IgD-negative memory B cell (primary cell): ENCODE measurements around the gene PRSS1. TPM values are rescaled to one million over a fixed set of nuclear protein-coding genes. Genes with fewer than 3 reads are reported as not detected.

ENCODE experiments used
- H3K27ac Mint-ChIP-seq, 3 donors: one replicate each; pipeline ENCODE4 v1.8.0; 2020 to 2022; ENCODE audit warnings: mild to moderate bottlenecking in 3 of 3, mixed read lengths in 3 of 3, moderate library complexity in 1 of 3
- H3K27me3 Mint-ChIP-seq: one replicate; pipeline ENCODE4 v1.8.0; 2021; ENCODE audit warnings: mixed read lengths
- H3K36me3 Mint-ChIP-seq: one replicate; pipeline ENCODE4 v1.8.0; 2020; ENCODE audit warnings: mild to moderate bottlenecking, mixed read lengths
- H3K4me1 Mint-ChIP-seq, 3 donors: one replicate each; pipeline ENCODE4 v1.8.0; 2020 to 2022; ENCODE audit warnings: mixed read lengths in 3 of 3, mild to moderate bottlenecking in 1 of 3
- H3K4me3 Mint-ChIP-seq, 4 donors: one replicate each; pipeline ENCODE4 v1.8.0; 2020 to 2022; ENCODE audit warnings: mild to moderate bottlenecking in 4 of 4, mixed read lengths in 4 of 4, moderate library complexity in 3 of 4
- H3K9me3 Mint-ChIP-seq, 3 donors: one replicate each; pipeline ENCODE4 v1.8.0; 2020 to 2021; ENCODE audit warnings: mixed read lengths in 3 of 3, mild to moderate bottlenecking in 1 of 3
- polyA plus RNA-seq: library from polyadenylated mRNA; unstranded; fragments of 300-500 nt; fragmentation: Illumina TruSeq; gene quantifications from one replicate; pipeline ENCODE4 v1.2.3, GENCODE V29; 2021

The PRSS1 gene
- polyA plus RNA-seq, 1 donor from 2014 or later: not detected

DNA sequence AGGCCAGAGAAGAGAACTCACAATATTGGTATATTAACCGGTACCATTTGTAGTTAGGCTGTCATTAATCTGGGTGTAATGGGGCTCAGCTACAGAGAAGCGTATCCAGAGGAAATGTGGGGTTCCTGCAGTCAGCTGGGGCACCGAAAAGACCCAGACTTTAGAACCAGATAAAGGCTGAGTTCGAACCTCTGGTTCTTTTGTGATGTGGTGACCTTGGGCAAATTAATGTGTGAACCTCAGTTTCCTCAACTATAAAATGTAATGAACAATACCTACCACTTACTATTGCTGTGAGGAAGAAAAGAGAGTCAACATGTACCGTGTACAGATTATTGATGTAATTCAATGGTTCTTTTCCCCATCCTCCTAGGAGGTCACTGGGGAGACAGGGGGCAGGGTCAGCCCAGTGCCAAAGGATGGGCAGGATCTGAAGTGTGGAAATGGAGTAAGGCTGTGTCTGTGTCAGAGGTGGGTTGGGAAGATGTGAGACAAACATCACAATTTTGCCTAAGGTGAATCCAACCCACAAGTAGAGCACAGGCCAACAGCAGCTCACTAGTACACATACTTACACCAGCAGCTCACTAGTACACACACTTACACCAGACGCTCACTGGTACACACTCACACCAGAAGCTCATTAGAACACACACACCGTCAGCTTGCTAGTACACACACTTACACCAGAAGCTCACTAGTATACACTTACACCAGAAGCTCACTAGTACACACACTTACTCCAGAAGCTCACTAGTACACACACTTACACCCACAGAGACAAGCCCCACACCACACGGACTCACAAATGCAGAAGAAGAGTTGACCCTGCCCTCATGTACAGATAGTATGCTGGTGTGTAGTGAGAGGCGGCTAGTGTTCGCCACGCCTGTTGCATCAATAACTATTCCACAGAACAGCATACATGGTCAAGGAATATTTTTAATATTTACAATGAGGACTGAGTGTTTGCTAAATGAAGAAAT is 49.5 kb downstream of the PRSS1 start:
- Mint-ChIP-seq H3K4me1 (peaks cover 49 to 71% (median 53%) of the 10 kb centered on the region in 3 donors), H3K9me3 (no peaks in the 10 kb centered on the region), H3K4me3 (peak overlapping the region; percentile 95 to 99 (median 98)), H3K27me3 (no peaks in the 10 kb centered on the region), H3K27ac (peak overlapping the region; percentile 93 to 99 (median 99)), H3K36me3 (peaks cover 17% of the 10 kb centered on the region)

DNA sequence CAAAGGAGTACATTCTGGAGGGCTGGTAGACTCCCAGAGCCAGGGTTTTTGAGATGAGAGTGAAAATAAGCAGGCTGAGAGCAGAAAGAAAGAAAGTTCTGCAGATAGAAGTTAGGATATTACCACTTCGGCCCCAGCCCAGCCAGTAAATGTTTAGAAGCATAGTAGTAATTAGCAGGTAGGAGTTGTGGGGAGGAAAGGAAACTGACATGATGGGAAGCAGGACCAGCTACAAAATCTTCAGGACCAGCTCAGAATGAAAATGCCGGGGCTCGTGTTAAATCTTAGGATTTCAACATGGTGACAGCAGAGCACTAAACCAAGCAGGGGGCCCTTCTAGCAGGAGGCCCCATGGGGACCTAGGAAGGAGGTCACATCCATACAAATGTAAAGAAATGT is 50.2 kb downstream of the PRSS1 start:
- Mint-ChIP-seq H3K9me3 (no peaks in the 10 kb centered on the region), H3K27me3 (no peaks in the 10 kb centered on the region), H3K4me1 (peaks cover 47 to 71% (median 52%) of the 10 kb centered on the region in 3 donors), H3K4me3 (peak overlapping the region; percentile 95 to 99 (median 98)), H3K27ac (peak overlapping the region; percentile 93 to 99 (median 99)), H3K36me3 (peaks cover 17% of the 10 kb centered on the region)

DNA sequence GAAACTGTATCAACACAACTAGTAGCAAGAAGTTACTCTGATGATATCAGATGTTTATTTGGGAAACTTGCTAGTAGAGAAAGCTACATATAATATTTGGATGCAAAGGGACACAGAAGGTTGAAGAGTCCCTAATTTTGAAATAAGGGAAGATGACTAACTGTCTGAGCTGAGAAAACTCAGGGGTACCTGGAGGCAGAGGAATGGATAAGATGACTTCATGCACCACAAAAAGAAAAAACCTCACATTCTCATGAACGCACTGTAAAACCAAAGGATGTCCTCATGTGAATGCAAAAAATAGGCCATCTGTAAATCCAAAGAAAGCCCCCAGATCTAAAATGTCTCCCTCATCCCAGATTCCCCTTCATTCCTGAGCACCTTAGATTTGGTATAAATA is 50.8 kb downstream of the PRSS1 start:
- peaks cover 47 to 71% (median 52%) of the 10 kb centered on the region in 3 donors for H3K4me1 Mint-ChIP-seq
- H3K36me3 Mint-ChIP-seq: peaks cover 17% of the 10 kb centered on the region
- peaks cover 1% of the 10 kb centered on the region for H3K27me3 Mint-ChIP-seq
- peaks cover 0 to 2% (median 0%) of the 10 kb centered on the region in 3 donors for H3K9me3 Mint-ChIP-seq
- H3K4me3 Mint-ChIP-seq: peak overlapping the region; percentile 95 to 99 (median 98)
- peak overlapping the region; percentile 93 to 99 (median 99) for H3K27ac Mint-ChIP-seq

DNA sequence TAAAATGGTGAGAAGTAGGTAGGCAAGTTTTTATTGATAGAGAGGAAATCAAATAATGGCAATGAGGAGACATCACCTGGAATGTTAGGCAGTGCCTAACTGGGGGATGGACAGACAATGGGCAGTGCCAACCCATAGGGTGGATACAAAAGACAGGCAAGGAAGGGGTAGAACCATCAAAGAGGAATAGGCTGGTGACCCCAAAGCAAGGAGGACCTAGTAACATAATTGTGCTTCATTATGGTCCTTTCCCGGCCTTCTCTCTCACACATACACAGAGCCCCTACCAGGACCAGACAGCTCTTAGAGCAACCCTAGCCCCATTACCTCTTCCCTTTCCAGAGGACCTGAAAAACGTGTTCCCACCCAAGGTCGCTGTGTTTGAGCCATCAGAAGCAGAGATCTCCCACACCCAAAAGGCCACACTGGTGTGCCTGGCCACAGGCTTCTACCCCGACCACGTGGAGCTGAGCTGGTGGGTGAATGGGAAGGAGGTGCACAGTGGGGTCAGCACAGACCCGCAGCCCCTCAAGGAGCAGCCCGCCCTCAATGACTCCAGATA is 51.5 kb downstream of the PRSS1 start:
- Mint-ChIP-seq H3K4me3 (peak overlapping the region in 3 of 4 donors; percentile 18 to 99 (median 98)), H3K27ac (peak overlapping the region; percentile 93 to 99 (median 99)), H3K27me3 (peaks cover 1% of the 10 kb centered on the region), H3K9me3 (peaks cover 0 to 2% (median 0%) of the 10 kb centered on the region in 3 donors), H3K36me3 (peaks cover 17% of the 10 kb centered on the region), H3K4me1 (peaks cover 46 to 70% (median 53%) of the 10 kb centered on the region in 3 donors)

DNA sequence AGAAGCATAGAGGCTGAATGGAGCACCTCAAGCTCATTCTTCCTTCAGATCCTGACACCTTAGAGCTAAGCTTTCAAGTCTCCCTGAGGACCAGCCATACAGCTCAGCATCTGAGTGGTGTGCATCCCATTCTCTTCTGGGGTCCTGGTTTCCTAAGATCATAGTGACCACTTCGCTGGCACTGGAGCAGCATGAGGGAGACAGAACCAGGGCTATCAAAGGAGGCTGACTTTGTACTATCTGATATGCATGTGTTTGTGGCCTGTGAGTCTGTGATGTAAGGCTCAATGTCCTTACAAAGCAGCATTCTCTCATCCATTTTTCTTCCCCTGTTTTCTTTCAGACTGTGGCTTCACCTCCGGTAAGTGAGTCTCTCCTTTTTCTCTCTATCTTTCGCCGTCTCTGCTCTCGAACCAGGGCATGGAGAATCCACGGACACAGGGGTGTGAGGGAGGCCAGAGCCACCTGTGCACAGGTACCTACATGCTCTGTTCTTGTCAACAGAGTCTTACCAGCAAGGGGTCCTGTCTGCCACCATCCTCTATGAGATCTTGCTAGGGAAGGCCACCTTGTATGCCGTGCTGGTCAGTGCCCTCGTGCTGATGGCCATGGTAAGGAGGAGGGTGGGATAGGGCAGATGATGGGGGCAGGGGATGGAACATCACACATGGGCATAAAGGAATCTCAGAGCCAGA is 52.5 kb downstream of the PRSS1 start:
- Mint-ChIP-seq H3K36me3 (peaks cover 17% of the 10 kb centered on the region), H3K27ac (peak overlapping the region; percentile 37 to 90 (median 86)), H3K27me3 (peaks cover 1% of the 10 kb centered on the region), H3K4me3 (peak overlapping the region; percentile 8 to 75 (median 34)), H3K9me3 (peaks cover 0 to 2% (median 0%) of the 10 kb centered on the region in 3 donors), H3K4me1 (peaks cover 54 to 77% (median 60%) of the 10 kb centered on the region in 3 donors)

DNA sequence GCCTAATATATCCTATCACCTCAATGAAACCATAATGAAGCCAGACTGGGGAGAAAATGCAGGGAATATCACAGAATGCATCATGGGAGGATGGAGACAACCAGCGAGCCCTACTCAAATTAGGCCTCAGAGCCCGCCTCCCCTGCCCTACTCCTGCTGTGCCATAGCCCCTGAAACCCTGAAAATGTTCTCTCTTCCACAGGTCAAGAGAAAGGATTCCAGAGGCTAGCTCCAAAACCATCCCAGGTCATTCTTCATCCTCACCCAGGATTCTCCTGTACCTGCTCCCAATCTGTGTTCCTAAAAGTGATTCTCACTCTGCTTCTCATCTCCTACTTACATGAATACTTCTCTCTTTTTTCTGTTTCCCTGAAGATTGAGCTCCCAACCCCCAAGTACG is 53.0 kb downstream of the PRSS1 start:
- peak overlapping the region in 2 of 3 donors; percentile 86 to 90 for H3K27ac Mint-ChIP-seq
- peak overlapping the region in 2 of 4 donors; percentile 19 to 58 for H3K4me3 Mint-ChIP-seq
- peaks cover 3% of the 10 kb centered on the region for H3K27me3 Mint-ChIP-seq
- peaks cover 59 to 82% (median 66%) of the 10 kb centered on the region in 3 donors for H3K4me1 Mint-ChIP-seq
- H3K36me3 Mint-ChIP-seq: peaks cover 17% of the 10 kb centered on the region
- H3K9me3 Mint-ChIP-seq: peaks cover 0 to 2% (median 0%) of the 10 kb centered on the region in 3 donors

Other genes with a start within 250 kb of the PRSS1 start
- not detected for gene PRSS2, start 21.5 kb downstream of the PRSS1 start, polyA plus RNA-seq
- gene EPHB6, start 105.6 kb downstream of the PRSS1 start, polyA plus RNA-seq: 37.6 TPM
- gene TRPV6, start 136.3 kb downstream of the PRSS1 start, polyA plus RNA-seq: not detected
- gene TRPV5, start 184.3 kb downstream of the PRSS1 start, polyA plus RNA-seq: not detected
- not detected for gene LLCFC1, start 190.0 kb downstream of the PRSS1 start, polyA plus RNA-seq
- gene KEL, start 212.9 kb downstream of the PRSS1 start, polyA plus RNA-seq: not detected